ENCODE measurements around the gene TRRAP. TPM values are rescaled to one million over a fixed set of nuclear protein-coding genes. Genes with fewer than 3 reads are reported as not detected.

Gene TRRAP
- total RNA-seq, 2 experiments from 2014 or later, result 45.5 to 48.2 TPM

DNA sequence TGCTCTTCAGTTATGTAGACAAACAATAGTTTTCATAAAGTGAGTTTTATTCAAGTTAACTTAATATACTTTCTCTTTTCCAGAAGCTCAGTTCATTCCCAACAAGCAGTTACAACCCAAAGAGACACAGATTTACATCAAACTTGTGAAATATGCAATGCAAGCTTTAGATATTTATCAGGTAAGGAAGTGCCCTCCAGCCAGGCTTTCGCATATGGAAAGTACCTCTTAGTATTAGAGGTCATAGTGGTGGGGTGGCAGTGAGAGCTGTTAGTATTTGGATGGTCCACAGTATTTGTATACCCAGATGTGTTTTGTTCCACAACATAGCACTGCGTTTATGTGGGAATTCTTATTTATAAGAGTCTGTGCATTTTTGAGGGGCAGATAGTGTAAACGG is 32.1 kb downstream of the TRRAP start:
- Mint-ChIP-seq H3K4me3 (no peak overlapping the region), H3K27ac (no peak overlapping the region), H3K4me1 (ENCODE audit: low read depth) (no peaks in the 10 kb centered on the region), H3K27me3 (no peaks in the 10 kb centered on the region), H3K9me3 (no peaks in the 10 kb centered on the region), H3K36me3 (ENCODE audit: low read depth) (peaks cover 47% of the 10 kb centered on the region)
- no peak for DNase-seq
- no peak for ATAC-seq
- TF ChIP-seq, protein P1, sequence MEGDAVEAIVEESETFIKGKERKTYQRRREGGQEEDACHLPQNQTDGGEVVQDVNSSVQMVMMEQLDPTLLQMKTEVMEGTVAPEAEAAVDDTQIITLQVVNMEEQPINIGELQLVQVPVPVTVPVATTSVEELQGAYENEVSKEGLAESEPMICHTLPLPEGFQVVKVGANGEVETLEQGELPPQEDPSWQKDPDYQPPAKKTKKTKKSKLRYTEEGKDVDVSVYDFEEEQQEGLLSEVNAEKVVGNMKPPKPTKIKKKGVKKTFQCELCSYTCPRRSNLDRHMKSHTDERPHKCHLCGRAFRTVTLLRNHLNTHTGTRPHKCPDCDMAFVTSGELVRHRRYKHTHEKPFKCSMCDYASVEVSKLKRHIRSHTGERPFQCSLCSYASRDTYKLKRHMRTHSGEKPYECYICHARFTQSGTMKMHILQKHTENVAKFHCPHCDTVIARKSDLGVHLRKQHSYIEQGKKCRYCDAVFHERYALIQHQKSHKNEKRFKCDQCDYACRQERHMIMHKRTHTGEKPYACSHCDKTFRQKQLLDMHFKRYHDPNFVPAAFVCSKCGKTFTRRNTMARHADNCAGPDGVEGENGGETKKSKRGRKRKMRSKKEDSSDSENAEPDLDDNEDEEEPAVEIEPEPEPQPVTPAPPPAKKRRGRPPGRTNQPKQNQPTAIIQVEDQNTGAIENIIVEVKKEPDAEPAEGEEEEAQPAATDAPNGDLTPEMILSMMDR (IDR thresholded peaks at IDR 0.05), result no peak
- ChIA-PET CTCF (no interaction called here), POLR2A (no interaction called here)
- intact Hi-C loops (cut with micrococcal nuclease), result no loop called here

DNA sequence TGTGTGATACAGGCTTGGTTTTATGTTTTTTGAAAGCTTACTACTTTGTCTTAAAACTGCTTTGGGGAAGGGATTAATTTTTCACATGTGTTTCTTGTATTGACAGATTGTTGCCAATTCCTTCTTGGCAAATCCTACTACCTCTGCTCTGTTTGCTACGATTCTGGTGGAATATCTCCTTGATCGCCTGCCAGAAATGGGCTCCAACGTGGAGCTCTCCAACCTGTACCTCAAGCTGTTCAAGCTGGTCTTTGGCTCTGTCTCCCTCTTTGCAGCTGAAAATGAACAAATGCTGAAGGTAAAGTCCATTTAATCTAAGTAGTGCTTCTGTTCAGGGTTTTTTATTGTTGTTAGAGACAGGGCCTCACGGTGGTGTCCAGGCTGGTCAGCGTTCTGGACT is 33.6 kb downstream of the TRRAP start:
- Mint-ChIP-seq H3K27ac (no peak overlapping the region), H3K4me3 (no peak overlapping the region), H3K27me3 (no peaks in the 10 kb centered on the region), H3K4me1 (ENCODE audit: low read depth) (no peaks in the 10 kb centered on the region), H3K9me3 (no peaks in the 10 kb centered on the region), H3K36me3 (ENCODE audit: low read depth) (peaks cover 45% of the 10 kb centered on the region)
- ATAC-seq (no peak), DNase-seq (no peak)
- POLR2A ChIA-PET, result no interaction called here
- intact Hi-C loops (cut with micrococcal nuclease), result no loop called here
- TF ChIP-seq, protein P1 (IDR thresholded peaks at IDR 0.05), result no peak
- CTCF ChIA-PET, result interaction anchor here (1.2 kb wide), 1 partner anchor 16 kb away, joined by 3 read pairs; no protein-coding TSS in a partner anchor

DNA sequence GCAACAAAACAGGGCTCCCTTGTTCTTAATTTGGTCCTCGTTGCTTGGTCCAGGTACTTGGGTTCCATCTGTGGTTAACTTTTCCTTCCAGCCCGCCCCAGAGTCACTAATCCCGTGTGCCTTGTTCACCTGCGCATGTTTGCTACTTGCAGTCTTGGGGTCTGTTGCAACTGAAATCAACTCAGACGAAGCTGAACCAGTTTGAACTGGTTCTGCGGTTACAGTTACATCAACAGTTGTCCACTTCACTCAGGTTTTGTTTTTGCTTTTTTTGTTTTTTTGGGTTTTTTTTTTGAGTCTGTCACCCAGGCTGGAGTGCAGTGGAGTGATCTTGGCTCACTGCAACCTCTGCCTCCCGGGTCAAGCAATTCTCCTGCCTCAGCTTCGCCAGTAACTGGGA is 34.7 kb downstream of the TRRAP start:
- ATAC-seq (no peak), DNase-seq (no peak)
- Mint-ChIP-seq H3K4me3 (no peak overlapping the region), H3K27me3 (no peaks in the 10 kb centered on the region), H3K36me3 (ENCODE audit: low read depth) (peaks cover 46% of the 10 kb centered on the region), H3K27ac (no peak overlapping the region), H3K4me1 (ENCODE audit: low read depth) (no peaks in the 10 kb centered on the region), H3K9me3 (no peaks in the 10 kb centered on the region)
- POLR2A ChIA-PET, result no interaction called here
- intact Hi-C loops (cut with micrococcal nuclease), result no loop called here
- TF ChIP-seq, protein P1 (IDR thresholded peaks at IDR 0.05), result no peak
- CTCF ChIA-PET, result no interaction called here

DNA sequence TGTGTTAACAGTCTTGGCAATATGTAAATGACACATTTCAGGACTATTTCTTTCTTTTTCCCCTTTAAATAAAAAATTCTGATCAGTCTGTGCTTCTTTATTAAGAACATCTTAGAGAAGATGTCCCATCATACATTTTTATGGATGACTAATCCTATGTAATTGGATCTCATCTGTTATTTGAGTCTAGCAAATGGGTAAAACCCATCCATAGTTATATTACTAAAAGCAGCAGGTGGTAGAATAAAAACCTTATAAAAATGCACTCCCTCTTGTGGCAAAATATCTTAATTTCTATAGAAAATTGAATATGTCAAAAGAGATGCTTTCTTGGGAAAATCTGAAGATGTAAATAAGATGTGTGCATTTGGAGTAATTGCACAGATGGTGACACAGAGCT is 35.3 kb downstream of the TRRAP start:
- Mint-ChIP-seq H3K4me3 (no peak overlapping the region), H3K9me3 (no peaks in the 10 kb centered on the region), H3K27ac (no peak overlapping the region), H3K4me1 (ENCODE audit: low read depth) (no peaks in the 10 kb centered on the region), H3K27me3 (no peaks in the 10 kb centered on the region), H3K36me3 (ENCODE audit: low read depth) (peaks cover 45% of the 10 kb centered on the region)
- POLR2A ChIA-PET, result no interaction called here
- TF ChIP-seq, protein P1 (IDR thresholded peaks at IDR 0.05), result no peak
- CTCF ChIA-PET, result interaction anchor here (0.7 to 0.8 kb wide), 2 partner anchors 10 to 22 kb away, joined by 3 read pairs; no protein-coding TSS in a partner anchor
- intact Hi-C loops (cut with micrococcal nuclease), result no loop called here
- ATAC-seq (no peak), DNase-seq (no peak)

DNA sequence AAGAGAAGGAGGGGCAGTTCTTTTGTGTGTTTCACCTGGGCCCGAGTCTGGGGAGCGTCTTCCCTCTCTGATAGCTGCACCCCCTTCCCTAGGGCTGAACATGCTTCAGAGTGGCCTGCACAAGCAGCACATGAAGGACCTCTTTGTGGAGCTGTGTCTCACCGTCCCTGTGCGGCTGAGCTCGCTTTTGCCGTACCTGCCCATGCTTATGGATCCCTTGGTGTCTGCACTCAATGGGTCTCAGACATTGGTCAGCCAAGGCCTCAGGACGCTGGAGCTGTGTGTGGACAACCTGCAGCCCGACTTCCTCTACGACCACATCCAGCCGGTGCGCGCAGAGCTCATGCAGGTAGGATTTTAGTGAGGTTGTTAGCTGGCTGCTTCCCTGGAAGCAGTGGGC is 39.0 kb downstream of the TRRAP start:
- no peaks in the 10 kb centered on the region for H3K27me3 Mint-ChIP-seq
- no peak for ATAC-seq
- no peaks in the 10 kb centered on the region for H3K4me1 Mint-ChIP-seq (ENCODE audit: low read depth)
- intact Hi-C loops (cut with micrococcal nuclease), result no loop called here
- ChIA-PET POLR2A (no interaction called here), CTCF (interaction anchor here (1.7 kb wide), 1 partner anchor 37 kb away, joined by 4 read pairs; no protein-coding TSS in a partner anchor)
- DNase-seq, result no peak
- no peak overlapping the region for H3K4me3 Mint-ChIP-seq
- peaks cover 49% of the 10 kb centered on the region for H3K36me3 Mint-ChIP-seq (ENCODE audit: low read depth)
- no peak overlapping the region for H3K27ac Mint-ChIP-seq
- H3K9me3 Mint-ChIP-seq, result no peaks in the 10 kb centered on the region
- TF ChIP-seq, protein P1 (IDR thresholded peaks at IDR 0.05), result no peak
